ENCODE data around the gene CLDN4.

GRCh38 chr7:73831834-73832651 is 1.2 kb downstream of the CLDN4 start:
- TF ChIP-seq CTCF (IDR thresholded peaks at IDR 0.05; ENCODE audit: insufficient read depth, low read length) (no peak), POLR2AphosphoS5 (IDR thresholded peaks at IDR 0.05; ENCODE audit: low read depth) (no peak), REST (IDR thresholded peaks at IDR 0.05; ENCODE audit: insufficient replicate concordance, low read depth) (no peak)
